K562 treated with DMSO at 1 percent for 12 hours (cell line): ENCODE measurements around the gene RNF43. TPM values are rescaled to one million over a fixed set of nuclear protein-coding genes. Genes with fewer than 3 reads are reported as not detected.

Source experiments
- total RNA-seq: library from RNA; unstranded; fragments of 300-600 nt; gene quantifications from 2 replicates; pipeline ENCODE4 v1.2.3, GENCODE V29; 2022; ENCODE audit not compliant: insufficient read depth

The RNF43 gene
- 2.1 and 5.4 TPM in 2 replicates for total RNA-seq

GRCh38 chr17:58417300-58418092 is at the start of gene RNF43:
Gene RNF43 (minus strand): TSS chr17:58417534. CDS start chr17:58415577, 1,957 bp downstream.

Other genes with a start within 250 kb of the RNF43 start
- 0.44 TPM in 1 of 2 replicates, not detected in the other for gene EPX, start 224.8 kb downstream of the RNF43 start, total RNA-seq
- gene MKS1, start 198.3 kb downstream of the RNF43 start, total RNA-seq: 21.9 and 25.2 TPM in 2 replicates
- gene LPO, start 178.9 kb downstream of the RNF43 start, total RNA-seq: 0.72 and 1.1 TPM in 2 replicates
- not detected in 2 replicates for gene MPO, start 136.6 kb downstream of the RNF43 start, total RNA-seq
- gene TSPOAP1, start 88.7 kb downstream of the RNF43 start, total RNA-seq: 1.4 and 4.7 TPM in 2 replicates
- 81.3 and 89.7 TPM in 2 replicates for gene SUPT4H1, start 65.3 kb downstream of the RNF43 start, total RNA-seq
- gene HSF5, start 70.9 kb upstream of the RNF43 start, total RNA-seq: not detected in 2 replicates
- 3.6 and 19.2 TPM in 2 replicates for gene MTMR4, start 97.1 kb upstream of the RNF43 start, total RNA-seq